C4-2B (cell line): ENCODE data around the gene SMIM20.

ENCODE experiments used
- ZFX ChIP-seq: fragments of 450-650 bp; IDR thresholded peaks from 2 replicates; pipeline ENCODE4 v1.6.1; 2017
- TF ChIP-seq, protein P1 (sequence below): fragments of 450-650 bp; conservative IDR thresholded peaks from 2 replicates; pipeline ENCODE4 v1.5.1; 2017; ENCODE audit warnings: mild to moderate bottlenecking

DNA sequence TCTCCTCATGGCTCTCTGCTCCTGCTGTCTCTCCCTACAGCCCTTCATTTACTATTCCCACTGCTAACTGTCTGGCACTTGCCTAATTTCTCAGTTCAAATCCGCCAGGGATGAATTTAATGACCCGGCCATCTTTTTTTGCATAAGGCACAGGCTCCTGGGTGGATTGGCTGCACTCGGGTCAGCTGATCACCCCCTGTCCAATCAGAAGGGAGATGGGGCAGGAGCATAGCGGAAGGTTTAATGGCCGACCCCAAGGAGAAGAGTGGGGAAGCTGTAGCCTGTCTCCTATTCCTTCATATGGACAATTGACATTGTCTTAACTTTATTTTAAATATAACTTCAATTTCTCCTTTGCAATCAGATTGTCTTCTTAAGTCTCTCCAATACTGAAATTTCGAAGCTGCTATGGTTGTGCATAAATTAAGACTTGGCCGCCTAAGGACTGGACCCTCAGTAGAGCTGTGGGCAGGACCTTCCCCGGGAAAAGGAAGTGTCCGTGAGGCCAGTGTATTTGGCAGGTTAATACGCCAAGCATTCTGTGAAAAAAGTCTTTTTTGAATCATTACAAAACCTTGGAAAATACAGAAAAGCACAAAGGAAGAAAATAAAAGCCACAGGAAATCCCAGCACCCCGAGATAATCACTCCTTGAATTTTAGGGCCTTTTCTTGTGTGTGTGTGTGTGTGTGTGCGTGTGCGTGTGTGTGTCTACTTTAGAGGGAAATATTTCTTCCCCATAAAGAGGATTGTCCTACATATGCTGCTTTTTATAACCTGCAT, 55.5 kb downstream of the SMIM20 start:
- TF ChIP-seq, protein P1, sequence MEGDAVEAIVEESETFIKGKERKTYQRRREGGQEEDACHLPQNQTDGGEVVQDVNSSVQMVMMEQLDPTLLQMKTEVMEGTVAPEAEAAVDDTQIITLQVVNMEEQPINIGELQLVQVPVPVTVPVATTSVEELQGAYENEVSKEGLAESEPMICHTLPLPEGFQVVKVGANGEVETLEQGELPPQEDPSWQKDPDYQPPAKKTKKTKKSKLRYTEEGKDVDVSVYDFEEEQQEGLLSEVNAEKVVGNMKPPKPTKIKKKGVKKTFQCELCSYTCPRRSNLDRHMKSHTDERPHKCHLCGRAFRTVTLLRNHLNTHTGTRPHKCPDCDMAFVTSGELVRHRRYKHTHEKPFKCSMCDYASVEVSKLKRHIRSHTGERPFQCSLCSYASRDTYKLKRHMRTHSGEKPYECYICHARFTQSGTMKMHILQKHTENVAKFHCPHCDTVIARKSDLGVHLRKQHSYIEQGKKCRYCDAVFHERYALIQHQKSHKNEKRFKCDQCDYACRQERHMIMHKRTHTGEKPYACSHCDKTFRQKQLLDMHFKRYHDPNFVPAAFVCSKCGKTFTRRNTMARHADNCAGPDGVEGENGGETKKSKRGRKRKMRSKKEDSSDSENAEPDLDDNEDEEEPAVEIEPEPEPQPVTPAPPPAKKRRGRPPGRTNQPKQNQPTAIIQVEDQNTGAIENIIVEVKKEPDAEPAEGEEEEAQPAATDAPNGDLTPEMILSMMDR: no peak
- TF ChIP-seq ZFX: no peak
